AG09309 (cell line): Measurements from ENCODE around the gene SLC6A19.

Experiments
- DNase-seq: peaks from one replicate; pipeline ENCODE4 v3.0.0-alpha.2; 2010; ENCODE audit warnings: low read depth
- H3K4me3 ChIP-seq: 2 replicates; pipeline ENCODE4 v1.5.1; 2011; ENCODE audit warnings: mild to moderate bottlenecking, low read depth, low read length, moderate library complexity; ENCODE audit not compliant: control insufficient read depth
- CTCF ChIP-seq: IDR thresholded peaks from 2 replicates; pipeline ENCODE4 v1.5.1; 2011; ENCODE audit warnings: mild to moderate bottlenecking, low read depth, low read length, inconsistent platforms; ENCODE audit not compliant: insufficient read depth, control insufficient read depth; ENCODE audit errors: missing control alignments

The SLC6A19 gene

DNA sequence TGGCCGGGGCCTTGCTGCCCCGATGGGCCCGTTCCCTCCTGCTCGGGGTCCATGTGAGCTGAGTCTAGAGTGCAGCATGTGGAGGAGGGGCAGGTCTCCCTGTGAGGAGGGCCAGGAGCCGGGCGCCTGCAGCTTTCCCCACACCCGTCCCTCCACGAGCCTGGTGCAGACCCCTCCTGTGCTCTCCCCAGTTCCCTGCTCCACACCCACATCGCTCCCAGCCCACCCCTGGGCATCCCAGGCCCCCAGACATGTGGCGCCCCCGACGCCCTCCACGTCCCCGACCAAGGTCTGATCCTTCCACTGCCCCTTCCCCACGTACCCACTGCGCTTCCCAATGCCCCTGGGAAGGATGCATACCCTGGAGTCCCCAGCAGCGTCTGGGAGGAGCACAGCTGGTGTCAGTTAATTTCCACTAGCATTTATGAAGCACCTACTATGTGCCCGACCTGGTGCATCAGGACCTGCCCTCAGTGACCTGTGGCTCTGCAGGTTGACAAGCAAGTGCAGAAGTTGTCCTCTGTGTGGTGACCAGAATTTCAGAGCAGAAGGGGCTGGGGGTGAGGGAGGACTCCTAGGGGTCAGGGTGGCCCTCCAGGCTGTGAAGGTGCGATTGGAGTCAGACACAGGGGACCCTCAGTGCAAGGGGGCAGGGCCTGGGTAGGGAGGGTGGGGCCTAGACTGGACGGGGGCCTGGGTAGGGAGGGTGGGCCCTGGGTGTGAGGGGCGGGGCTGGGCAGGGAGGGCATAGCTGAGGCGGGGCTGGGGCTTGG, 13.0 kb downstream of the SLC6A19 start:
- TF ChIP-seq CTCF = no peak
- H3K4me3 ChIP-seq = no peak overlapping the region
- DNase-seq = no peak

GRCh38 chr5:1214936-1215220, 13.5 kb downstream of the SLC6A19 start:
- TF ChIP-seq CTCF = no peak
- no peak for DNase-seq
- no peak overlapping the region for H3K4me3 ChIP-seq

DNA sequence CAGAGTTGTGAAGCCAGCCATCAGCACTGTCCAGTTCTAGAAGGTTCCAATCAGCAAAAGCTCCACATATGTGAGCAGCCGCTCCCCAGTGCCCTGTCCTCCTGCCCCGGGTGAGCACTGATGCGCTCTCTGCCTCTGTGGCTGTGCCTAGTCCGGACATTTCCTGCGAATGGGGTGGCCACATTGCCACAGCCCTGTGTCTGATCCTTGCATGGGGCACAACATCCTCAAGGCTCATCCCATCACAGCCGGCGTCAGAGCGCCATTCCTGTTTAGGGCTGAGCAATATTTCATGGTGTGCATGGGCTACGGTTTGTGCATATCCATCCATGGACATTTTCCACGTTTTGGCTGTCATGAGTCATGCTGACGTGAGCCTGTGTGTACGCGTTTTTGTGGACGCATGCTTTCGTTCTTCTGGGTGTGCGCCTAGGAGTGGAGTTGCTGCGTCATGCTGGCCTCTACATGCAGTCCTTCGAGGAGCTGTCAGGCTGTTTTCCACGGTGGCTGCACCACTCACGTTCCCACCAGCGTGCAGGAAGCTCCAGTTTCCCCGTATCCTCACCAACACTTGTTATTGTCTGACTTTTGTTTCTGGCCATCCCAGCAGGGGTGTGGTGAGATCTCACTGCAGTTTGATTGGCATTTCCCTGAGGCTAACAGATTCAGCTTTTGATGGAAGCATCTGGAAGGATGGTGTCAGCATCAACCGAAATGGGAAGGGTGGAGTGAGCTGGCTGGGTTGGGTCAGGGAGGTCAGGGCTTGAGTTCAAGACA, 14.1 kb downstream of the SLC6A19 start:
- H3K4me3 ChIP-seq = no peak overlapping the region
- TF ChIP-seq CTCF = no peak
- DNase-seq = no peak

GRCh38 chr5:1216211-1216917, 15.0 kb downstream of the SLC6A19 start:
- no peak overlapping the region for H3K4me3 ChIP-seq
- no peak for TF ChIP-seq CTCF
- DNase-seq = no peak

- DNase-seq = no peak
- no peak for TF ChIP-seq CTCF
- no peak overlapping the region for H3K4me3 ChIP-seq
Observed at GRCh38 chr5:1216918-1217295, 15.5 kb downstream of the SLC6A19 start.

GRCh38 chr5:1217596-1218206, 16.3 kb downstream of the SLC6A19 start:
- no peak for TF ChIP-seq CTCF
- no peak overlapping the region for H3K4me3 ChIP-seq
- DNase-seq = no peak
